HG03571 (cell line): ENCODE results near the gene BAAT.
A peak's percentile ranks its signal among the peaks of the same experiment; 100 is the strongest.

Experiments
- ATAC-seq: cut with Tn5 transposase; IDR thresholded peaks from one replicate; pipeline ENCODE4 v1.9.1; 2021; ENCODE audit not compliant: unreplicated experiment

BAAT gene

DNA sequence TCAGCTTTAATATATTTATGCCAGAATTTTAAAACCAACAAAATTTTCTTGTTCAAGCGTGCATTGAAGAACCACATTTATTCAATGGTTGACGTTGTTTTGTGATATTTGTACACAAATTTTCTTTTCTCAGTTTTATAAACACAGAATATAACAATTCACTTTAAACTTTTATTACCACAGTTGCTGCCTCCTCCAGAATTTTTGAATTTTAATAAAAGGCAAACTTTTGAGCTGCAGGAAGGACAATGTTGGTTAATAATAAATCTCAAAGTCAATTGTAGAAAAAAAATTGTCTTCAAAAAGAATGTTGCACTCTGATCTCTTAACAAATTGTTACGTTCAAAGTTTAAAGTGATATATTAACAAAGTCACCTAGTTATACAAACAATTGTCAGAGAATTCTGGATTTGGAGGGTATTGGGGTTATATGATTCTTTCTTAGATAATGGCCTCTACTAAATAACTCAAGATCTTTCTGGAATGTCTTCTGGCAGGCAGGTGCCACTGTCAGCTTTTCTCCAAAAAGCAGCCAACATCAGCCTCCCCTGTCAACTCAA is 60.5 kb downstream of the BAAT start:
- ATAC-seq: no peak

DNA sequence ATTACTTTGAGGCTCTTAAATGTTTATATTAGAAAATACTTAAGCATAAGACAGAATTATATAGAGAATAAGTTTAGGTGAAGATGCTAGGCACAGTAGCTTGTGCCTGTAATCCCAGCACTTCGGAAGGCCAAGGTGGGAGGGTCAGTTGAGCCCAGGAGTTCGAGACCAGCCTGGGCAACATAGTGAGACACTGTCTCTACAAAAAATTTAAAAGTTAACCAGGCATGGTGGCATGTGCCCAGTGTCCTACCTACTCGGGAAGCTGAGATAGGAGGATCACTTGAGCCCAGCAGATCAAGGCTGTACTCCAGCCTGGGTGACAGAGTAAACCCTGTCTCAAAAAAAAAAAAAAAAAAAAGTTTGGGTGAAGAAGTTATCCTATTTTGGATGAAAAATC is 61.7 kb downstream of the BAAT start:
- ATAC-seq: no peak

DNA sequence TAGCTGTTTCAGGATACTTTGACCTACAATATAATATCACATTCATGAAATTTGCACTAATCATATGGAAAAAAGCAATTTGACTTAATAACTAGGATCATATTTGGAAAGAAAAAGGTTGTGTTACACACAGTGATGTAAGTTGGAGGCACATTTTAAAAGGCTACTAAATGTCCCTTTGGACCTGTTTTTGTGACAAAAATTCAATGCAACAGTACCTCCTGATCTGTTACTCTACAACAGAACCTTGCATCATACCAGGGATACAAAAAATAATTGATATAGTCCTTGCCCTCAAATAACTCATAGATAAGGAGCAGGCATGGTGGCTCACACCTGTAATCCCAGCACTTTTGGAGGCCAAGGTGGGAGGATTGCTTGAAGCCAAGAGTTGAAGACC is 67.1 kb downstream of the BAAT start:
- no peak for ATAC-seq

DNA sequence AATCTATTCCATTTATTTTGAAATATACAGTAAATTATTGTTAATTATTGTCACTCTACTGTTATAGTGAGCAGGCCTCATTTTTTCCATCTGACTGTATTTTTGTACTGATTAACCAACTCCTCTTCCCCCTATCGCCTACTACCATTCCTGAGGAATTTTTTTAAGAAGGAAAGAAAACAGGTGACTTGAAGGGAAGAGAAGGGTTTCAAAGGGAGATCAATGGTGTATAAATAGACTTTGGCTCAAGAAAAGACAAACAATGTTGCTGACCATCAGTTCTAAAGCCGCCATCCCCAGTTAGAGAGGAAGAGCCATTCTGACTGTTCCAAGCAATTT is 69.7 kb downstream of the BAAT start:
- ATAC-seq: no peak

DNA sequence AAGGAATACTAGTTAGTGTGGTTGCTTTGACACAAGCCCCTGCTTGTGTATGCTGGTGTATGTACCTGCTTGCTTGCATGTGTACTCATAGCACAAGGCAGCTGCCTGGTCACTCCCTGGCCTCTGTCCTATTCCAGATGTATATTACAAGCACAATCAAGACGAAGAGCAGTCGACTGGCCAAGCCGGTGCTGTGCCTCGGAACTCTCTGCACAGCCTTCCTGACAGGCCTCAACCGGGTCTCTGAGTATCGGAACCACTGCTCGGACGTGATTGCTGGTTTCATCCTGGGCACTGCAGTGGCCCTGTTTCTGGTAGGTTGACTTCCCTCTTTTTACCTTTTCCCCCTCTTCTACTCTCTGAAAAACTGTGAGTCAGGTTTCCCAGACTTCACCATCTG is 72.1 kb downstream of the BAAT start:
- ATAC-seq: no peak

DNA sequence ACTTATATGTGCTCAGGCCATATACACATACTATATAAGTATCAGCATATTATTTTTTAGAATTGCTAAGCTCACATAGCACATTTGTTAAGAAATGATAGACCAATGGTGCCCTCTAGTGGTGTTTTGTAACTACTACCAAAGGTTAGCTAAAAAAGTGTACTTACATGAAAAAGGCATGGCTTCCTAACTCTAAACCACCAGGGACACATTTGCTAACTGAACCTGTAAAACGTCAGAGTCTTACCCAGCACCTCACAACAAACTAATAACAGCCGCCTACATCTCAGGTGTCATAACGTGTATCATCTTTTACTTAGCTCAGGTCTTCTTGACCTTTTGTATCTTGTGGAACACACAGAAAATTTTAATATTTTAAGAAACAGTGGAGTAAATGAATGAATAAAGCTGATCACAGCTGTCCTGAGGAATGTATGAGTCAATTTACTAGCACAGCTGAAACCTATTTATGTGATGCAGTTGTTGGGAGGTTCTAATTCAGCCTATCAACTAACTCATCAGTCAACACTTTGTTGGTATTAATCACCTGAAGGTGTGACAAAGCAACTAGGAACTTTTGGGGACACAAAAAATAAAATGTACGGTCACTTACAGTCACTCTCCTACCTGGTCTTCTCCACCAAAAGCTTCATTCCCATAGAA is 72.9 kb downstream of the BAAT start:
- peak; percentile 86 for ATAC-seq

DNA sequence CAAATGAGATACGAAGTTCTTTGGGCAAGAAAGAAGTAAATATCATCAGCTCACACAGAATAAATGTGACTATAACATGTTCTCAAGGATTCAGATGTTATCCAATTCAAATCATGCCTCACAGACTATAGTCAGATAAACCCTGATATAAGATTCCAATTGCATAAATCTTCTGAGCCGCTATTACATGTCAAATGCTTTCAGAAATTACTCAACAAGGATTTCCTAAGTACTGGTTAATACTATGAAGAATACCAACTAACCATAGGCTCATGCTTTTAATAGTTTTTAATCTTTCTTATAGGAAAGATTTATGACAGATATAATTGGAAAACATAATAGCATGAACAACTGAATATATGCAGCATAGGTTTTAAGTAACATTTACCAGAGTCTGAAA is 73.6 kb downstream of the BAAT start:
- ATAC-seq: no peak
